ENCODE results near the gene SERPINI1.

DNA sequence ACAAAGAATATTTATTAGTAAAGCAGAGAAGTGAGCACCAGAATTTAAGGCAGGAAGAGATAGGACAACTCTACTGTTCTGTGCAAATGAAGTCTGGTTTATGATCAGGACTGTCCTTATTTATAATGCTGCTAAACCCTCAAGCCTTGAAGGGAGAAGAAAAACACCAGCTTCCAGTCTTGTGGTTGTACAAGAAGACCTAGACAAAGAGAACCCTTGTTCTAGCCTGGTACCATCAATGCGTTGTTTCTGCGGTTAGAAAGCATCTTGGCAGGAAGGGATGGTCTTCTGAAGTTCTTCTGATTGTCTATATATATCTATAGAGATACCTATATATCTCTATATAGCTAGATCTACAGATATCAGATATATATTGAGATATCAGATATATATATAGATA is 34.6 kb upstream of the SERPINI1 start:
- TF ChIP-seq, protein P1, sequence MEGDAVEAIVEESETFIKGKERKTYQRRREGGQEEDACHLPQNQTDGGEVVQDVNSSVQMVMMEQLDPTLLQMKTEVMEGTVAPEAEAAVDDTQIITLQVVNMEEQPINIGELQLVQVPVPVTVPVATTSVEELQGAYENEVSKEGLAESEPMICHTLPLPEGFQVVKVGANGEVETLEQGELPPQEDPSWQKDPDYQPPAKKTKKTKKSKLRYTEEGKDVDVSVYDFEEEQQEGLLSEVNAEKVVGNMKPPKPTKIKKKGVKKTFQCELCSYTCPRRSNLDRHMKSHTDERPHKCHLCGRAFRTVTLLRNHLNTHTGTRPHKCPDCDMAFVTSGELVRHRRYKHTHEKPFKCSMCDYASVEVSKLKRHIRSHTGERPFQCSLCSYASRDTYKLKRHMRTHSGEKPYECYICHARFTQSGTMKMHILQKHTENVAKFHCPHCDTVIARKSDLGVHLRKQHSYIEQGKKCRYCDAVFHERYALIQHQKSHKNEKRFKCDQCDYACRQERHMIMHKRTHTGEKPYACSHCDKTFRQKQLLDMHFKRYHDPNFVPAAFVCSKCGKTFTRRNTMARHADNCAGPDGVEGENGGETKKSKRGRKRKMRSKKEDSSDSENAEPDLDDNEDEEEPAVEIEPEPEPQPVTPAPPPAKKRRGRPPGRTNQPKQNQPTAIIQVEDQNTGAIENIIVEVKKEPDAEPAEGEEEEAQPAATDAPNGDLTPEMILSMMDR (IDR thresholded peaks at IDR 0.05), result no peak
- no peak for TF ChIP-seq POLR2A (IDR thresholded peaks at IDR 0.05)
